Body of pancreas (tissue), 4 donors: Measurements from ENCODE around the gene AGPAT3. TPM values are rescaled to one million over a fixed set of nuclear protein-coding genes. Genes with fewer than 3 reads are reported as not detected.

Source experiments
- ATAC-seq: fragments of 150-250 bp; one replicate; pipeline ENCODE4 v1.9.1; 2016
- DNase-seq, 4 donors: peaks; one replicate each; pipeline ENCODE4 v3.0.0-alpha.2; 2019
- H3K27ac ChIP-seq, 4 donors: fragments of 200-600 bp; sonication (generic); 1 replicate in 3 of 4; 2 replicates in 1 of 4; pipeline versions ENCODE4 v1.5.1 to v1.6.1; 2016 to 2019; ENCODE audit warnings: mild to moderate bottlenecking in 1 of 4, mixed read lengths in 1 of 4, moderate library complexity in 1 of 4
- H3K27me3 ChIP-seq, 2 donors: fragments of 200-600 bp; sonication (generic); one replicate each; pipeline ENCODE4 v1.6.0; 2016; ENCODE audit warnings: mild to moderate bottlenecking in 1 of 2
- H3K36me3 ChIP-seq, 2 donors: fragments of 200-600 bp; sonication (generic); replicated peaks in 1 of 2; 2 replicates each; pipeline ENCODE4 v1.5.1; 2016; ENCODE audit warnings: low read depth in 2 of 2; ENCODE audit not compliant: insufficient read depth in 1 of 2
- H3K4me1 ChIP-seq: fragments of 200-600 bp; sonication (generic); one replicate; pipeline ENCODE4 v1.6.0; 2016
- H3K4me3 ChIP-seq, 2 donors: fragments of 200-600 bp; sonication (generic); 1 replicate in 1 of 2; 2 replicates in 1 of 2; pipeline ENCODE4 v1.5.1; 2016 to 2019
- H3K9me3 ChIP-seq, 3 donors: fragments of 200-600 bp; sonication (generic); 1 replicate in 2 of 3; 2 replicates in 1 of 3; pipeline ENCODE4 v1.5.1; 2016
- CTCF ChIP-seq, 7 experiments: fragments of 450-650 bp in 4 of 7; fragments of 200-600 bp in 3 of 7; sonication (generic) in 3 of 7; IDR thresholded peaks; one replicate each; pipeline ENCODE4 v1.5.1; 2016 to 2019; ENCODE audit warnings: antibody characterized with exemption in 7 of 7
- POLR2A ChIP-seq, 3 donors: fragments of 450-650 bp; IDR thresholded peaks; one replicate each; pipeline ENCODE4 v1.6.1; 2016; ENCODE audit warnings: antibody characterized with exemption in 3 of 3, mild to moderate bottlenecking in 2 of 3
- WGBS, 2 donors: methylation state at CpG; one replicate each; pipeline ENCODE4 v1.1.5; 2017; 5-methylcytosine and 5-hydroxymethylcytosine counted together
- intact Hi-C: fragments of 100-400 bp; cut with DNase I; formaldehyde crosslinking; loops from one replicate; pipeline ENCODE4 v1.15.1; 2023
- total RNA-seq, 2 donors: library from RNA; depleted of rRNA; stranded (reverse); fragments of >200 nt; gene quantifications; one replicate each; pipeline ENCODE4 v1.1.0, GENCODE V29; 2016

AGPAT3 gene
- total RNA-seq, 2 donors from 2014 or later: 21.8 to 39.2 TPM

- intact Hi-C loops: no loop called here
- Histone ChIP-seq H3K9me3 (no peaks in the 10 kb centered on the region), H3K4me3 (no peak overlapping the region), H3K27me3 (no peaks in the 10 kb centered on the region), H3K4me1 (peaks cover 13% of the 10 kb centered on the region), H3K36me3 (no peaks in the 10 kb centered on the region), H3K27ac (no peak overlapping the region)
- WGBS, 2 donors: 93 to 100% methylated on average over 5 to 20 of the region's 20 CpGs
- DNase-seq (no peak), ATAC-seq (no peak)
- no peak for TF ChIP-seq POLR2A (IDR thresholded peaks at IDR 0.05)
- TF ChIP-seq CTCF (IDR thresholded peaks at IDR 0.05): no peak
Measured at GRCh38 chr21:43942201-43942600, 77.2 kb downstream of the AGPAT3 start.

- Histone ChIP-seq H3K4me3 (no peak overlapping the region), H3K9me3 (no peaks in the 10 kb centered on the region), H3K27ac (no peak overlapping the region), H3K4me1 (peaks cover 13% of the 10 kb centered on the region), H3K27me3 (no peaks in the 10 kb centered on the region), H3K36me3 (no peaks in the 10 kb centered on the region)
- DNase-seq (no peak), ATAC-seq (no peak)
- 91 to 92% methylated on average over 4 to 13 of the region's 13 CpGs for WGBS, 2 donors
- TF ChIP-seq POLR2A (IDR thresholded peaks at IDR 0.05): no peak
- TF ChIP-seq CTCF (IDR thresholded peaks at IDR 0.05): no peak
- intact Hi-C loops: no loop called here
Measured at GRCh38 chr21:43942621-43943020, 77.6 kb downstream of the AGPAT3 start.

- H3K27me3 ChIP-seq: no peaks in the 10 kb centered on the region
- DNase-seq: no peak
- H3K4me1 ChIP-seq: peaks cover 9% of the 10 kb centered on the region
- no peak for ATAC-seq
- H3K36me3 ChIP-seq: no peaks in the 10 kb centered on the region
- TF ChIP-seq POLR2A (IDR thresholded peaks at IDR 0.05) (no peak), CTCF (IDR thresholded peaks at IDR 0.05) (no peak)
- intact Hi-C loops: no loop called here
- no peaks in the 10 kb centered on the region for H3K9me3 ChIP-seq
- H3K27ac ChIP-seq: no peak overlapping the region
- no peak overlapping the region for H3K4me3 ChIP-seq
- WGBS, 2 donors: 90 to 92% methylated on average over 27 to 28 of the region's 30 CpGs
Measured at GRCh38 chr21:43943512-43944077, 78.6 kb downstream of the AGPAT3 start.

- ATAC-seq (no peak), DNase-seq (no peak)
- Histone ChIP-seq H3K4me3 (no peak overlapping the region), H3K36me3 (no peaks in the 10 kb centered on the region), H3K4me1 (peaks cover 4% of the 10 kb centered on the region), H3K27ac (no peak overlapping the region), H3K9me3 (peaks cover 0 to under 1% (median 0%) of the 10 kb centered on the region in 3 donors), H3K27me3 (no peaks in the 10 kb centered on the region)
- TF ChIP-seq POLR2A (IDR thresholded peaks at IDR 0.05): no peak
- no peak for TF ChIP-seq CTCF (IDR thresholded peaks at IDR 0.05)
- intact Hi-C loops: no loop called here
- 76 to 87% methylated on average over 3 to 20 of the region's 20 CpGs for WGBS, 2 donors
Measured at GRCh38 chr21:43944078-43944633, 79.1 kb downstream of the AGPAT3 start.

- TF ChIP-seq POLR2A (IDR thresholded peaks at IDR 0.05): no peak
- TF ChIP-seq CTCF (IDR thresholded peaks at IDR 0.05): no peak
- H3K27me3 ChIP-seq: no peaks in the 10 kb centered on the region
- DNase-seq (no peak), ATAC-seq (peak; percentile 27)
- 82 to 87% methylated on average over 10 to 12 of the region's 12 CpGs for WGBS, 2 donors
- H3K36me3 ChIP-seq: no peaks in the 10 kb centered on the region
- H3K9me3 ChIP-seq: peaks cover 0 to 5% (median 0%) of the 10 kb centered on the region in 3 donors
- no peak overlapping the region for H3K4me3 ChIP-seq
- no peak overlapping the region for H3K27ac ChIP-seq
- intact Hi-C loops: no loop called here
- no peaks in the 10 kb centered on the region for H3K4me1 ChIP-seq
Measured at GRCh38 chr21:43944757-43945156, 79.7 kb downstream of the AGPAT3 start.
